HCT116 (cell line): ENCODE measurements around the gene CHID1. TPM values are rescaled to one million over a fixed set of nuclear protein-coding genes. Genes with fewer than 3 reads are reported as not detected.

Experiments
- ATAC-seq: fragments of 200-7000 bp; cut with Tn5 transposase; 2 replicates; pipeline ENCODE4 v1.9.1; 2020; ENCODE audit warnings: mild to moderate bottlenecking, moderate library complexity
- BruUV-seq: library from RNA; stranded (reverse); fragments of 400-500 nt; replicated peaks from 2 replicates; lab custom pipeline; 2021; lab: Mats Ljungman, UMichigan
- CTCF ChIA-PET: fragments of 300-600 bp; sonication (Branson Sonifier 250); formaldehyde crosslinking; loops from one replicate; lab custom pipeline; 2021; ENCODE audit warnings: antibody characterized with exemption; lab: Charles Lee
- POLR2A ChIA-PET: fragments of 300-600, 350-600 bp; sonication (Branson Sonifier 250); formaldehyde crosslinking; loops from one replicate; lab custom pipeline; 2021; ENCODE audit warnings: antibody characterized with exemption; lab: Charles Lee
- RAD21 ChIA-PET, 2 experiments: fragments of 300-600 bp; sonication (Branson Sonifier 250); formaldehyde crosslinking; loops; one replicate each; lab custom pipeline; 2023; ENCODE audit warnings: low total read pairs in 2 of 2; ENCODE audit not compliant: uncharacterized antibody in 2 of 2, unreplicated experiment in 2 of 2, low non-redundant PET in 1 of 2; lab: Charles Lee
- DNase-seq: peaks from one replicate; pipeline ENCODE4 v3.0.0-alpha.2; 2010; ENCODE audit warnings: low read depth, low spot score
- H2AFZ ChIP-seq: fragments of 200-600 bp; shearing (Covaris generic), sonication (generic); 2 replicates; pipeline ENCODE4 v1.6.1; 2017; ENCODE audit warnings: low read depth, mixed run types, mixed read lengths, antibody characterized with exemption, low read length; ENCODE audit not compliant: poor library complexity, severe bottlenecking
- H3K27ac ChIP-seq: 2 replicates; pipeline ENCODE4 v1.5.1; 2012; ENCODE audit warnings: low read depth, low read length
- H3K27me3 ChIP-seq: fragments of 200-600 bp; sonication (generic); 2 replicates; pipeline ENCODE4 v1.6.1; 2016; ENCODE audit warnings: mixed run types, low read length, mixed read lengths; ENCODE audit not compliant: insufficient read depth
- H3K36me3 ChIP-seq, 2 experiments: fragments of 200-500 bp in 1 of 2; fragments of 200-600 bp in 1 of 2; sonication (Bioruptor generic) in 1 of 2; sonication (generic) in 1 of 2; 2 replicates each; pipeline versions ENCODE4 v1.5.1 to v1.6.1; 2014 to 2016; ENCODE audit warnings: low read length in 2 of 2, inconsistent platforms in 1 of 2, mixed read lengths in 1 of 2, mixed run types in 1 of 2; ENCODE audit not compliant: insufficient read depth in 2 of 2, control insufficient read depth in 1 of 2
- H3K4me1 ChIP-seq, 2 experiments: fragments of 200-600 bp in 1 of 2; sonication (generic) in 1 of 2; 2 replicates each; pipeline versions ENCODE4 v1.5.1 to v1.6.1; 2012 to 2017; ENCODE audit warnings: low read length in 2 of 2, inconsistent platforms in 1 of 2, mild to moderate bottlenecking in 1 of 2, mixed read lengths in 1 of 2, mixed run types in 1 of 2, moderate library complexity in 1 of 2; ENCODE audit not compliant: insufficient read depth in 2 of 2, control insufficient read depth in 1 of 2
- H3K4me2 ChIP-seq: fragments of 200-600 bp; sonication (generic); 2 replicates; pipeline ENCODE4 v1.6.1; 2017; ENCODE audit warnings: mixed run types, low read length, mixed read lengths
- H3K4me3 ChIP-seq, 2 experiments: fragments of 200-600 bp in 1 of 2; sonication (generic) in 1 of 2; replicated peaks in 1 of 2; 2 replicates each; pipeline ENCODE4 v1.5.1; 2011 to 2016; ENCODE audit warnings: low read length in 2 of 2, control low read depth in 1 of 2, low read depth in 1 of 2, mild to moderate bottlenecking in 1 of 2, mixed read lengths in 1 of 2, mixed run types in 1 of 2
- H3K79me2 ChIP-seq: fragments of 200-600 bp; sonication (generic); 2 replicates; pipeline ENCODE4 v1.6.1; 2017; ENCODE audit warnings: mild to moderate bottlenecking, mixed run types, low read length, moderate library complexity, mixed read lengths; ENCODE audit not compliant: insufficient read depth
- H3K9ac ChIP-seq: fragments of 200-600 bp; sonication (generic); 2 replicates; pipeline ENCODE4 v1.6.1; 2016; ENCODE audit warnings: low read length, mixed read lengths
- H3K9me2 ChIP-seq: fragments of 200-600 bp; sonication (generic), shearing (Covaris generic); 2 replicates; pipeline ENCODE4 v1.6.1; 2017; ENCODE audit warnings: mixed run types, mild to moderate bottlenecking, moderate library complexity; ENCODE audit not compliant: insufficient read depth
- H3K9me3 ChIP-seq, 2 experiments: fragments of 200-500 bp in 1 of 2; fragments of 200-600 bp in 1 of 2; sonication (Bioruptor generic) in 1 of 2; sonication (generic) in 1 of 2; 2 replicates each; pipeline ENCODE4 v1.6.1; 2014 to 2017; ENCODE audit warnings: low read length in 2 of 2, mixed read lengths in 2 of 2, inconsistent platforms in 1 of 2, low read depth in 1 of 2, mild to moderate bottlenecking in 1 of 2, mixed run types in 1 of 2, moderate library complexity in 1 of 2; ENCODE audit not compliant: control insufficient read depth in 1 of 2, insufficient read depth in 1 of 2
- H4K20me1 ChIP-seq: fragments of 200-600 bp; sonication (generic), shearing (Covaris generic); 2 replicates; pipeline ENCODE4 v1.6.1; 2017; ENCODE audit warnings: mixed run types, mild to moderate bottlenecking, moderate library complexity; ENCODE audit not compliant: insufficient read depth
- CEBPB ChIP-seq: IDR thresholded peaks from 2 replicates; pipeline ENCODE4 v1.6.1; 2012; ENCODE audit warnings: low read depth
- POLR2A ChIP-seq: IDR thresholded peaks from 2 replicates; pipeline ENCODE4 v1.7.0; 2011; ENCODE audit warnings: borderline replicate concordance; ENCODE audit not compliant: insufficient read depth, insufficient read length; ENCODE audit errors: extremely low read depth
- POLR2AphosphoS5 ChIP-seq: IDR thresholded peaks from 2 replicates; pipeline ENCODE4 v1.6.1; 2011; ENCODE audit warnings: mild to moderate bottlenecking, low read depth, low read length, moderate library complexity
- RAD21 ChIP-seq: IDR thresholded peaks from 2 replicates; pipeline ENCODE4 v1.6.1; 2012; ENCODE audit warnings: low read depth, mild to moderate bottlenecking
- SIN3A ChIP-seq: IDR thresholded peaks from 2 replicates; pipeline ENCODE4 v1.6.1; 2012; ENCODE audit warnings: low read depth
- TCF7L2 ChIP-seq: IDR thresholded peaks from 2 replicates; pipeline ENCODE4 v1.7.0; 2011; ENCODE audit warnings: borderline replicate concordance, inconsistent platforms; ENCODE audit not compliant: insufficient read depth, insufficient read length; ENCODE audit errors: extremely low read depth
- YY1 ChIP-seq: IDR thresholded peaks from 2 replicates; pipeline ENCODE4 v1.6.1; 2011; ENCODE audit warnings: low read length, low read depth, moderate library complexity, mild to moderate bottlenecking; ENCODE audit not compliant: insufficient replicate concordance; ENCODE audit errors: extremely low read depth
- ZFX ChIP-seq: fragments of 450-650 bp; IDR thresholded peaks from 2 replicates; pipeline ENCODE4 v1.6.1; 2017
- intact Hi-C: fragments of 100-400 bp; cut with micrococcal nuclease; formaldehyde crosslinking; loops from 2 replicates; pipeline ENCODE4 v1.10.0; 2022
- total RNA-seq: library from RNA; stranded (reverse); gene quantifications from one replicate; pipeline ENCODE4 v1.2.1, GENCODE V29; 2021; ENCODE audit not compliant: unreplicated experiment
- TF ChIP-seq, protein P1 (sequence below): IDR thresholded peaks from 2 replicates; pipeline ENCODE4 v1.6.1; 2012
- TF ChIP-seq, protein P2 (sequence below): IDR thresholded peaks from 2 replicates; pipeline ENCODE4 v1.6.1; 2011; ENCODE audit warnings: mild to moderate bottlenecking, low read length, moderate library complexity; ENCODE audit not compliant: insufficient replicate concordance; ENCODE audit errors: extremely low read depth
- TF ChIP-seq, protein P3 (sequence below), 3 experiments: fragments of 200-600 bp in 1 of 3; sonication (generic) in 1 of 3; IDR thresholded peaks in 2 of 3; conservative IDR thresholded peaks in 1 of 3; 2 replicates each; pipeline ENCODE4 v1.5.1; 2012 to 2017; ENCODE audit warnings: low read depth in 2 of 3, low read length in 2 of 3, antibody characterized with exemption in 1 of 3, borderline replicate concordance in 1 of 3, control low read depth in 1 of 3, mild to moderate bottlenecking in 1 of 3, mixed read lengths in 1 of 3, mixed run types in 1 of 3, moderate library complexity in 1 of 3; ENCODE audit not compliant: insufficient read depth in 1 of 3

The CHID1 gene
- total RNA-seq, 1 experiment from 2014 or later = 102 TPM

- POLR2A ChIA-PET = interaction anchor here (1.0 to 1.2 kb wide), 2 partner anchors 10 to 13 kb away, joined by 3 to 9 read pairs; partner anchors contain the start of gene PNPLA2
Observed at GRCh38 chr11:832529-833113, 78.0 kb downstream of the CHID1 start, which contains the start of gene CD151. Gene CD151 (plus strand): TSS chr11:832952. CDS start chr11:836070, 3,118 bp downstream.

GRCh38 chr11:831961-832528, 78.6 kb downstream of the CHID1 start:
- H3K9me2 ChIP-seq = no peaks in the 10 kb centered on the region
- H3K79me2 ChIP-seq = peaks cover 45% of the 10 kb centered on the region
- H2AFZ ChIP-seq = no peak overlapping the region
- ChIA-PET CTCF (no interaction called here), POLR2A (interaction anchor here (1.0 to 1.4 kb wide), 4 partner anchors 10 to 13 kb away, joined by 3 to 12 read pairs (median 6); partner anchors contain the start of genes PNPLA2, POLR2L and TSPAN4), RAD21 (no interaction called here)
- no peaks in the 10 kb centered on the region for H3K9me3 ChIP-seq
- H4K20me1 ChIP-seq = peaks cover 6% of the 10 kb centered on the region; the same call in 1 of the 2 replicates
- H3K4me2 ChIP-seq = peak overlapping the region; percentile 99
- H3K36me3 ChIP-seq = peaks cover 0 to 10% of the 10 kb centered on the region in 2 experiments; a peak in 1 of 4 replicates
- H3K27ac ChIP-seq = peak overlapping the region; percentile 88
- intact Hi-C loops = no loop called here
- no peak for DNase-seq
- no TSS peak for BruUV-seq
- ATAC-seq = no peak
- H3K4me1 ChIP-seq = peaks cover 27 to 58% of the 10 kb centered on the region in 2 experiments
- peak overlapping the region; percentile 95 for H3K9ac ChIP-seq
- H3K27me3 ChIP-seq = no peaks in the 10 kb centered on the region
- H3K4me3 ChIP-seq = peak overlapping the region; percentile 74 to 90
- TF ChIP-seq YY1 = no peak
- no peak for TF ChIP-seq POLR2A
- TF ChIP-seq, protein P1, sequence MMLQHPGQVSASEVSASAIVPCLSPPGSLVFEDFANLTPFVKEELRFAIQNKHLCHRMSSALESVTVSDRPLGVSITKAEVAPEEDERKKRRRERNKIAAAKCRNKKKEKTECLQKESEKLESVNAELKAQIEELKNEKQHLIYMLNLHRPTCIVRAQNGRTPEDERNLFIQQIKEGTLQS = no peak
- no peak for TF ChIP-seq SIN3A
- TF ChIP-seq, protein P2, sequence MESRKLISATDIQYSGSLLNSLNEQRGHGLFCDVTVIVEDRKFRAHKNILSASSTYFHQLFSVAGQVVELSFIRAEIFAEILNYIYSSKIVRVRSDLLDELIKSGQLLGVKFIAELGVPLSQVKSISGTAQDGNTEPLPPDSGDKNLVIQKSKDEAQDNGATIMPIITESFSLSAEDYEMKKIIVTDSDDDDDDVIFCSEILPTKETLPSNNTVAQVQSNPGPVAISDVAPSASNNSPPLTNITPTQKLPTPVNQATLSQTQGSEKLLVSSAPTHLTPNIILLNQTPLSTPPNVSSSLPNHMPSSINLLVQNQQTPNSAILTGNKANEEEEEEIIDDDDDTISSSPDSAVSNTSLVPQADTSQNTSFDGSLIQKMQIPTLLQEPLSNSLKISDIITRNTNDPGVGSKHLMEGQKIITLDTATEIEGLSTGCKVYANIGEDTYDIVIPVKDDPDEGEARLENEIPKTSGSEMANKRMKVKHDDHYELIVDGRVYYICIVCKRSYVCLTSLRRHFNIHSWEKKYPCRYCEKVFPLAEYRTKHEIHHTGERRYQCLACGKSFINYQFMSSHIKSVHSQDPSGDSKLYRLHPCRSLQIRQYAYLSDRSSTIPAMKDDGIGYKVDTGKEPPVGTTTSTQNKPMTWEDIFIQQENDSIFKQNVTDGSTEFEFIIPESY = no peak
- TF ChIP-seq RAD21 = no peak
- TF ChIP-seq CEBPB = no peak
- TF ChIP-seq, protein P3, sequence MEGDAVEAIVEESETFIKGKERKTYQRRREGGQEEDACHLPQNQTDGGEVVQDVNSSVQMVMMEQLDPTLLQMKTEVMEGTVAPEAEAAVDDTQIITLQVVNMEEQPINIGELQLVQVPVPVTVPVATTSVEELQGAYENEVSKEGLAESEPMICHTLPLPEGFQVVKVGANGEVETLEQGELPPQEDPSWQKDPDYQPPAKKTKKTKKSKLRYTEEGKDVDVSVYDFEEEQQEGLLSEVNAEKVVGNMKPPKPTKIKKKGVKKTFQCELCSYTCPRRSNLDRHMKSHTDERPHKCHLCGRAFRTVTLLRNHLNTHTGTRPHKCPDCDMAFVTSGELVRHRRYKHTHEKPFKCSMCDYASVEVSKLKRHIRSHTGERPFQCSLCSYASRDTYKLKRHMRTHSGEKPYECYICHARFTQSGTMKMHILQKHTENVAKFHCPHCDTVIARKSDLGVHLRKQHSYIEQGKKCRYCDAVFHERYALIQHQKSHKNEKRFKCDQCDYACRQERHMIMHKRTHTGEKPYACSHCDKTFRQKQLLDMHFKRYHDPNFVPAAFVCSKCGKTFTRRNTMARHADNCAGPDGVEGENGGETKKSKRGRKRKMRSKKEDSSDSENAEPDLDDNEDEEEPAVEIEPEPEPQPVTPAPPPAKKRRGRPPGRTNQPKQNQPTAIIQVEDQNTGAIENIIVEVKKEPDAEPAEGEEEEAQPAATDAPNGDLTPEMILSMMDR (IDR thresholded peaks at IDR 0.05 in 2 of 3, conservative IDR thresholded peaks at IDR 0.05 in 1 of 3; ENCODE audit: borderline replicate concordance in 1 of 3, insufficient read depth in 1 of 3, low read depth in 2 of 3, low read length in 2 of 3) = no peak
- no peak for TF ChIP-seq TCF7L2

More at GRCh38 chr11:832529-833113, 78.0 kb downstream of the CHID1 start, which contains the start of gene CD151:
- Histone ChIP-seq H3K36me3 (peaks cover 0 to 16% of the 10 kb centered on the region in 2 experiments; a peak in 1 of 4 replicates), H3K9me2 (no peaks in the 10 kb centered on the region), H4K20me1 (peaks cover 6% of the 10 kb centered on the region; the same call in 1 of the 2 replicates), H3K9me3 (no peaks in the 10 kb centered on the region), H3K4me2 (peak within 1 kb of the TSS; percentile 99), H3K27me3 (no peaks in the 10 kb centered on the region), H3K27ac (peak within 1 kb of the TSS; percentile 96), H3K4me3 (peak within 1 kb of the TSS; percentile 82 to 90), H3K4me1 (peaks cover 26 to 59% of the 10 kb centered on the region in 2 experiments), H2AFZ (no peak within 1 kb of the TSS), H3K79me2 (peaks cover 49% of the 10 kb centered on the region), H3K9ac (peak within 1 kb of the TSS; percentile 95)
- intact Hi-C loops = no loop called here
- ChIA-PET CTCF (no interaction called here), RAD21 (no interaction called here)
- BruUV-seq = no TSS peak
- DNase-seq (no peak), ATAC-seq (peak; percentile 55)
- TF ChIP-seq ZFX (peak; percentile 66), YY1 (no peak), POLR2AphosphoS5 (peak; percentile 63; the same call in 1 of the 2 replicates), POLR2A (peak; percentile 43)
